ENCODE results near the gene PRKCZ. TPM values are rescaled to one million over a fixed set of nuclear protein-coding genes. Genes with fewer than 3 reads are reported as not detected.

PRKCZ gene
- polyA plus RNA-seq, 1 of the 3 experiments (the other 2 are of a cell fraction): 24.2 TPM

- POLR2A ChIA-PET: no interaction called here
Measured at GRCh38 chr1:2193514-2194281, 143.5 kb downstream of the PRKCZ start.

More at GRCh38 chr1:2193514-2194281, 143.5 kb downstream of the PRKCZ start:
- H3F3A ChIP-seq (replicated peaks; ENCODE audit: insufficient read depth): peaks cover 4% of the 10 kb centered on the region
- H3K27ac ChIP-seq (ENCODE audit: low read depth in 2 of 2, low read length in 1 of 2): peak overlapping the region in 1 of 2 experiments; percentile 79; a peak in 2 of 4 replicates
- whole genome bisulfite sequencing (ENCODE audit: low lambda C conversion rate): 26% methylated on average over 12 of the region's 44 CpGs
- H3K4me3 ChIP-seq (ENCODE audit: low read depth in 2 of 2, low read length in 1 of 2): peak overlapping the region; percentile 62 to 68
- no peaks in the 10 kb centered on the region for H4K20me1 ChIP-seq (ENCODE audit: insufficient read depth)
- H3K9me2 ChIP-seq: no peaks in the 10 kb centered on the region
- peak overlapping the region; percentile 87 for H3K4me2 ChIP-seq
- peaks cover 0 to 46% of the 10 kb centered on the region in 2 experiments; a peak in 1 of 4 replicates for H3K4me1 ChIP-seq (ENCODE audit: control insufficient read depth in 1 of 2, insufficient read depth in 2 of 2, low read depth in 1 of 2, low read length in 1 of 2)
- TF ChIP-seq ZBTB33 (IDR thresholded peaks at IDR 0.05; ENCODE audit: borderline replicate concordance, low read depth): no peak
- TF ChIP-seq FOXM1 (IDR thresholded peaks at IDR 0.05; ENCODE audit: low read depth): no peak
- TF ChIP-seq TEAD4 (IDR thresholded peaks at IDR 0.05; ENCODE audit: borderline replicate concordance, insufficient read depth): no peak
- TF ChIP-seq POLR2AphosphoS5 (IDR thresholded peaks at IDR 0.05; ENCODE audit: low read depth, low read length): no peak
- TF ChIP-seq FOSL2 (IDR thresholded peaks at IDR 0.05; ENCODE audit: borderline replicate concordance, low read depth): no peak
- TF ChIP-seq RFX5 (IDR thresholded peaks at IDR 0.05; ENCODE audit: low read length): no peak
- TF ChIP-seq GATA2 (CRISPR knock-in tag; IDR thresholded peaks at IDR 0.05): no peak
- TF ChIP-seq GABPA (IDR thresholded peaks at IDR 0.05; ENCODE audit: low read depth): no peak
- TF ChIP-seq RXRA (IDR thresholded peaks at IDR 0.05; ENCODE audit: borderline replicate concordance, low read depth): no peak
- TF ChIP-seq IRF3 (IDR thresholded peaks at IDR 0.05; ENCODE audit: low read depth, low read length): no peak
- no peak for TF ChIP-seq JUND (IDR thresholded peaks at IDR 0.05)
- no peak for TF ChIP-seq USF1 (IDR thresholded peaks at IDR 0.05; ENCODE audit: borderline replicate concordance, low read depth)
- TF ChIP-seq NRF1 (IDR thresholded peaks at IDR 0.05; ENCODE audit: low read depth, low read length): no peak
- no peak for TF ChIP-seq RCOR1 (IDR thresholded peaks at IDR 0.05; ENCODE audit: low read length)
- no peak for TF ChIP-seq USF2 (IDR thresholded peaks at IDR 0.05; ENCODE audit: borderline replicate concordance, low read depth, low read length)
- TF ChIP-seq RAD21 (IDR thresholded peaks at IDR 0.05; ENCODE audit: low read length): no peak
- TF ChIP-seq CHD2 (IDR thresholded peaks at IDR 0.05; ENCODE audit: low read length, partially characterized antibody): no peak
- TF ChIP-seq PBX3 (IDR thresholded peaks at IDR 0.05): no peak
- TF ChIP-seq REST (IDR thresholded peaks at IDR 0.05; ENCODE audit: low read depth, low read length): no peak
- H3K79me2 ChIP-seq (ENCODE audit: insufficient read depth): peaks cover 36% of the 10 kb centered on the region
- no peak overlapping the region for H2AFZ ChIP-seq (ENCODE audit: low read depth)
- no peaks in the 10 kb centered on the region for H3K36me3 ChIP-seq (replicated peaks in 1 of 2; ENCODE audit: control insufficient read depth in 1 of 2, insufficient read depth in 2 of 2, low read length in 1 of 2)
- H3K9me3 ChIP-seq: no peaks in the 10 kb centered on the region
- H3K9ac ChIP-seq: peak overlapping the region; percentile 67; the same call in 1 of the 2 replicates
- H3K27me3 ChIP-seq (ENCODE audit: insufficient read depth): no peaks in the 10 kb centered on the region
- no peak for DNase-seq
- CTCF ChIA-PET: interaction anchor here (0.8 to 11.4 kb wide), 5 partner anchors 19 to 196 kb away, joined by 3 to 292 read pairs (median 53); partner anchors contain the start of genes MORN1 and RER1

Data from SK-N-SH (cell line).